HL-60 (cell line): ENCODE results near the gene TDRD9.

Source experiments
- DNase-seq, 2 experiments: peaks; one replicate each; pipeline ENCODE4 v3.0.0-alpha.2; 2010 to 2020; ENCODE audit warnings: low read depth in 1 of 2, low spot score in 1 of 2
- H3K27ac ChIP-seq: fragments of 250-450 bp; sonication (Bioruptor Pico); replicated peaks from 2 replicates; pipeline ENCODE4 v1.5.1; 2020; ENCODE audit warnings: mild to moderate bottlenecking, moderate library complexity
- H3K27me3 ChIP-seq: fragments of 250-450 bp; sonication (Bioruptor Pico); 2 replicates; pipeline ENCODE4 v1.5.1; 2021; ENCODE audit warnings: mild to moderate bottlenecking, moderate library complexity; ENCODE audit not compliant: insufficient read depth, poor library complexity, severe bottlenecking
- H3K4me3 ChIP-seq: replicated peaks from 2 replicates; pipeline ENCODE4 v1.5.1; 2011; ENCODE audit warnings: mild to moderate bottlenecking, control low read depth, low read length; ENCODE audit not compliant: insufficient read depth
- GABPA ChIP-seq: IDR thresholded peaks from 2 replicates; pipeline ENCODE4 v1.6.1; 2012; ENCODE audit warnings: low read depth
- POLR2AphosphoS5 ChIP-seq: IDR thresholded peaks from 2 replicates; pipeline ENCODE4 v1.6.1; 2012; ENCODE audit warnings: low read depth
- SPI1 ChIP-seq: IDR thresholded peaks from 2 replicates; pipeline ENCODE4 v1.6.1; 2012; ENCODE audit warnings: low read depth, mild to moderate bottlenecking, borderline replicate concordance
- TF ChIP-seq, protein P1 (sequence below): IDR thresholded peaks from one replicate; pipeline ENCODE4 v1.5.1; 2011; ENCODE audit warnings: low read length, control low read depth, inconsistent platforms; ENCODE audit not compliant: insufficient read depth
- TF ChIP-seq, protein P2 (sequence below): IDR thresholded peaks from 2 replicates; pipeline ENCODE4 v1.6.1; 2012; ENCODE audit warnings: low read depth; ENCODE audit not compliant: insufficient replicate concordance

The TDRD9 gene

GRCh38 chr14:103946975-103947374 lies 18.7 kb downstream of the TDRD9 start:
- Histone ChIP-seq H3K4me3 (no peak overlapping the region), H3K27me3 (no peaks in the 10 kb centered on the region), H3K27ac (no peak overlapping the region)
- no peak for DNase-seq
- TF ChIP-seq SPI1 (no peak), POLR2AphosphoS5 (no peak), GABPA (no peak)
- TF ChIP-seq, protein P1, sequence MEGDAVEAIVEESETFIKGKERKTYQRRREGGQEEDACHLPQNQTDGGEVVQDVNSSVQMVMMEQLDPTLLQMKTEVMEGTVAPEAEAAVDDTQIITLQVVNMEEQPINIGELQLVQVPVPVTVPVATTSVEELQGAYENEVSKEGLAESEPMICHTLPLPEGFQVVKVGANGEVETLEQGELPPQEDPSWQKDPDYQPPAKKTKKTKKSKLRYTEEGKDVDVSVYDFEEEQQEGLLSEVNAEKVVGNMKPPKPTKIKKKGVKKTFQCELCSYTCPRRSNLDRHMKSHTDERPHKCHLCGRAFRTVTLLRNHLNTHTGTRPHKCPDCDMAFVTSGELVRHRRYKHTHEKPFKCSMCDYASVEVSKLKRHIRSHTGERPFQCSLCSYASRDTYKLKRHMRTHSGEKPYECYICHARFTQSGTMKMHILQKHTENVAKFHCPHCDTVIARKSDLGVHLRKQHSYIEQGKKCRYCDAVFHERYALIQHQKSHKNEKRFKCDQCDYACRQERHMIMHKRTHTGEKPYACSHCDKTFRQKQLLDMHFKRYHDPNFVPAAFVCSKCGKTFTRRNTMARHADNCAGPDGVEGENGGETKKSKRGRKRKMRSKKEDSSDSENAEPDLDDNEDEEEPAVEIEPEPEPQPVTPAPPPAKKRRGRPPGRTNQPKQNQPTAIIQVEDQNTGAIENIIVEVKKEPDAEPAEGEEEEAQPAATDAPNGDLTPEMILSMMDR = no peak
- TF ChIP-seq, protein P2, sequence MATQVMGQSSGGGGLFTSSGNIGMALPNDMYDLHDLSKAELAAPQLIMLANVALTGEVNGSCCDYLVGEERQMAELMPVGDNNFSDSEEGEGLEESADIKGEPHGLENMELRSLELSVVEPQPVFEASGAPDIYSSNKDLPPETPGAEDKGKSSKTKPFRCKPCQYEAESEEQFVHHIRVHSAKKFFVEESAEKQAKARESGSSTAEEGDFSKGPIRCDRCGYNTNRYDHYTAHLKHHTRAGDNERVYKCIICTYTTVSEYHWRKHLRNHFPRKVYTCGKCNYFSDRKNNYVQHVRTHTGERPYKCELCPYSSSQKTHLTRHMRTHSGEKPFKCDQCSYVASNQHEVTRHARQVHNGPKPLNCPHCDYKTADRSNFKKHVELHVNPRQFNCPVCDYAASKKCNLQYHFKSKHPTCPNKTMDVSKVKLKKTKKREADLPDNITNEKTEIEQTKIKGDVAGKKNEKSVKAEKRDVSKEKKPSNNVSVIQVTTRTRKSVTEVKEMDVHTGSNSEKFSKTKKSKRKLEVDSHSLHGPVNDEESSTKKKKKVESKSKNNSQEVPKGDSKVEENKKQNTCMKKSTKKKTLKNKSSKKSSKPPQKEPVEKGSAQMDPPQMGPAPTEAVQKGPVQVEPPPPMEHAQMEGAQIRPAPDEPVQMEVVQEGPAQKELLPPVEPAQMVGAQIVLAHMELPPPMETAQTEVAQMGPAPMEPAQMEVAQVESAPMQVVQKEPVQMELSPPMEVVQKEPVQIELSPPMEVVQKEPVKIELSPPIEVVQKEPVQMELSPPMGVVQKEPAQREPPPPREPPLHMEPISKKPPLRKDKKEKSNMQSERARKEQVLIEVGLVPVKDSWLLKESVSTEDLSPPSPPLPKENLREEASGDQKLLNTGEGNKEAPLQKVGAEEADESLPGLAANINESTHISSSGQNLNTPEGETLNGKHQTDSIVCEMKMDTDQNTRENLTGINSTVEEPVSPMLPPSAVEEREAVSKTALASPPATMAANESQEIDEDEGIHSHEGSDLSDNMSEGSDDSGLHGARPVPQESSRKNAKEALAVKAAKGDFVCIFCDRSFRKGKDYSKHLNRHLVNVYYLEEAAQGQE = no peak

- no peak overlapping the region for H3K27ac ChIP-seq
- TF ChIP-seq POLR2AphosphoS5 (no peak), GABPA (no peak), SPI1 (no peak)
- TF ChIP-seq, protein P2 = no peak
- TF ChIP-seq, protein P1 = no peak
- H3K4me3 ChIP-seq = no peak overlapping the region
- H3K27me3 ChIP-seq = no peaks in the 10 kb centered on the region
- no peak for DNase-seq
Measured at GRCh38 chr14:103948442-103948841, 20.2 kb downstream of the TDRD9 start.

DNA sequence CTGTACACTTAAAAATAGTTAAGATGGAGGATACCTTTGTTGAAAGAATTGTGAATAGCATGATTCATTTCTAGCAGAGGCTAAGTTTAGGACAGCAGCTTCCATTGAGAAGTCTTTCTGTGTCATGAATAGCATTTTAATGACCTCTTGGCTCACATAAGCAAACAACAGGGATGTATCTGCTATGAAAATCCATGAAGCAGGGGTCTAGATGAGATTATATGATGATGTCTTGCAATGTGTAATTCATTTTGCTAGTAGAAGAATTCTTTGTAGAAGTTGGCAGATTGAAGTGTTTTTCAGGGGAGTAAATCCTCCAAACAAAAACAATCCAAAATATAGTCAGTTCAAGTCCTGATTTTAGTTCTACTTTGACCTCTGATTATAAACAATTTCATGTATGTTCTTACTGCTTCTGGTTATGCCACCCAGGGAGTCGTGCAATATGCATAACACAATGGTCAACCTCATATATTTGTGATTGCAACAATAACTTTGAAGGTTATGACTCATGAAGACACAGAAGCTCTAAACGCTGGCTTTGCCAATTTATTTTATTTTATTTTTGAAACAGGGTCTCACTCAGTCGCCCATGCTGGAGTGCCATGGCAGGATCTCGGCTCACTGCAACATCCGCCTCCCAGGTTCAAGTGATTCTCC lies 21.0 kb downstream of the TDRD9 start:
- DNase-seq = peak; percentile 14 to 47

More for the DNA sequence above, 21.0 kb downstream of the TDRD9 start:
- Histone ChIP-seq H3K27me3 (no peaks in the 10 kb centered on the region), H3K27ac (peak overlapping the region; percentile 25; the same call in 1 of the 2 replicates), H3K4me3 (no peak overlapping the region)
- TF ChIP-seq SPI1 (no peak), GABPA (no peak), POLR2AphosphoS5 (no peak)
- TF ChIP-seq, protein P2 = no peak
- TF ChIP-seq, protein P1 = no peak
